Uterus (tissue), 4 donors: ENCODE results near the gene RALGPS2. TPM values are rescaled to one million over a fixed set of nuclear protein-coding genes. Genes with fewer than 3 reads are reported as not detected.

Source experiments
- DNase-seq, 2 donors: peaks; one replicate each; pipeline ENCODE4 v3.0.0-alpha.2; 2019 to 2020
- H3K27ac ChIP-seq, 2 donors: fragments of 200-600 bp; sonication (generic); 1 replicate in 1 of 2; 2 replicates in 1 of 2; pipeline ENCODE4 v1.5.1; 2016 to 2018
- H3K27me3 ChIP-seq, 2 donors: fragments of 200-600 bp; sonication (generic); one replicate each; pipeline ENCODE4 v1.5.1; 2018 to 2019; ENCODE audit warnings: control low read depth in 1 of 2
- H3K36me3 ChIP-seq, 2 donors: fragments of 200-600 bp; sonication (generic); one replicate each; pipeline ENCODE4 v1.5.1; 2019; ENCODE audit warnings: control low read depth in 1 of 2
- H3K4me1 ChIP-seq, 2 donors: fragments of 200-600 bp; sonication (generic); one replicate each; pipeline ENCODE4 v1.5.1; 2018 to 2019; ENCODE audit warnings: control low read depth in 1 of 2
- H3K4me3 ChIP-seq, 2 donors: fragments of 200-600 bp; sonication (generic); 1 replicate in 1 of 2; 2 replicates in 1 of 2; pipeline ENCODE4 v1.5.1; 2018 to 2019; ENCODE audit warnings: mild to moderate bottlenecking in 1 of 2
- H3K9me3 ChIP-seq, 2 donors: fragments of 200-600 bp; sonication (generic); one replicate each; pipeline ENCODE4 v1.5.1; 2019; ENCODE audit warnings: control low read depth in 1 of 2
- CTCF ChIP-seq, 4 experiments: fragments of 200-600 bp in 2 of 4; fragments of 450-650 bp in 2 of 4; sonication (generic) in 2 of 4; IDR thresholded peaks; one replicate each; pipeline ENCODE4 v1.5.1; 2016 to 2019; ENCODE audit warnings: antibody characterized with exemption in 4 of 4, mild to moderate bottlenecking in 2 of 4, moderate library complexity in 1 of 4
- POLR2A ChIP-seq, 2 donors: fragments of 450-650 bp; IDR thresholded peaks; one replicate each; pipeline ENCODE4 v1.6.1; 2016; ENCODE audit warnings: antibody characterized with exemption in 2 of 2, mild to moderate bottlenecking in 1 of 2, moderate library complexity in 1 of 2
- intact Hi-C: fragments of 100-400 bp; cut with DNase I; formaldehyde crosslinking; loops from one replicate; pipeline ENCODE4 v1.15.1; 2023; ENCODE audit warnings: low total_unique reads
- total RNA-seq, 4 donors: library from RNA; depleted of rRNA in 3 of 4; stranded (reverse); fragments of >200 nt in 3 of 4; gene quantifications; one replicate each; pipeline versions ENCODE4 v1.1.0 to v1.2.4, GENCODE V29; 2014 to 2023
- donor health status: DM: yes; HTN: yes; CAD: no.

RALGPS2 gene
- total RNA-seq, 4 donors from 2014 or later = 4.9 to 109 (median 24.7) TPM

- no peaks in the 10 kb centered on the region for H3K36me3 ChIP-seq
- no peak overlapping the region for H3K27ac ChIP-seq
- H3K4me1 ChIP-seq = no peaks in the 10 kb centered on the region
- TF ChIP-seq CTCF (IDR thresholded peaks at IDR 0.05) = no peak
- no peak for TF ChIP-seq POLR2A (IDR thresholded peaks at IDR 0.05)
- no peaks in the 10 kb centered on the region for H3K9me3 ChIP-seq
- intact Hi-C loops = no loop called here
- no peaks in the 10 kb centered on the region for H3K27me3 ChIP-seq
- no peak overlapping the region for H3K4me3 ChIP-seq
- no peak for DNase-seq
These were observed 6.5 kb upstream of the RALGPS2 start for GRCh38 chr1:178718520-178718919.

- Histone ChIP-seq H3K27ac (no peak overlapping the region), H3K36me3 (no peaks in the 10 kb centered on the region), H3K4me3 (no peak overlapping the region), H3K27me3 (no peaks in the 10 kb centered on the region), H3K4me1 (no peaks in the 10 kb centered on the region), H3K9me3 (no peaks in the 10 kb centered on the region)
- intact Hi-C loops = no loop called here
- no peak for DNase-seq
- TF ChIP-seq CTCF (IDR thresholded peaks at IDR 0.05) = no peak
- no peak for TF ChIP-seq POLR2A (IDR thresholded peaks at IDR 0.05)
These were observed 1.5 kb upstream of the RALGPS2 start for GRCh38 chr1:178723546-178723945.

GRCh38 chr1:178724376-178724727, 692 bp upstream of the RALGPS2 start:
- no peak for DNase-seq
- no peak for TF ChIP-seq CTCF (IDR thresholded peaks at IDR 0.05)
- Histone ChIP-seq H3K4me1 (no peaks in the 10 kb centered on the region), H3K27me3 (no peaks in the 10 kb centered on the region), H3K27ac (peak overlapping the region; percentile 84 to 91), H3K4me3 (peak overlapping the region; percentile 60 to 71), H3K36me3 (no peaks in the 10 kb centered on the region), H3K9me3 (no peaks in the 10 kb centered on the region)
- intact Hi-C loops = no loop called here

- no peaks in the 10 kb centered on the region for H3K27me3 ChIP-seq
- H3K4me1 ChIP-seq = no peaks in the 10 kb centered on the region
- H3K9me3 ChIP-seq = no peaks in the 10 kb centered on the region
- TF ChIP-seq POLR2A (IDR thresholded peaks at IDR 0.05) (no peak), CTCF (IDR thresholded peaks at IDR 0.05) (peak in 1 of 4 experiments; percentile 12)
- H3K4me3 ChIP-seq = peak overlapping the region; percentile 60 to 71
- peak overlapping the region; percentile 84 to 91 for H3K27ac ChIP-seq
- intact Hi-C loops = no loop called here
- peak; percentile 32 to 44 for DNase-seq
- H3K36me3 ChIP-seq = no peaks in the 10 kb centered on the region
These were observed 532 bp downstream of the RALGPS2 start for GRCh38 chr1:178725466-178726086.

GRCh38 chr1:178726087-178726517, 1.1 kb downstream of the RALGPS2 start:
- H3K36me3 ChIP-seq = no peaks in the 10 kb centered on the region
- DNase-seq = peak; percentile 44 to 66
- no peak for TF ChIP-seq CTCF (IDR thresholded peaks at IDR 0.05)
- no peak for TF ChIP-seq POLR2A (IDR thresholded peaks at IDR 0.05)
- intact Hi-C loops = no loop called here
- H3K4me3 ChIP-seq = peak overlapping the region; percentile 60 to 71
- no peaks in the 10 kb centered on the region for H3K4me1 ChIP-seq
- no peaks in the 10 kb centered on the region for H3K9me3 ChIP-seq
- peak overlapping the region; percentile 84 to 91 for H3K27ac ChIP-seq
- no peaks in the 10 kb centered on the region for H3K27me3 ChIP-seq
